WTC11 (cell line): ENCODE measurements around the gene GRK2. TPM values are rescaled to one million over a fixed set of nuclear protein-coding genes. Genes with fewer than 3 reads are reported as not detected.

Source experiments
- ATAC-seq: fragments of 200-7000 bp; cut with Tn5 transposase; 2 replicates; pipeline ENCODE4 v1.10.0; 2021; ENCODE audit warnings: mild to moderate bottlenecking, moderate library complexity
- CTCF ChIA-PET: fragments of 300-600 bp; sonication (Branson Sonifier 250); formaldehyde crosslinking; loops from one replicate; lab custom pipeline; 2021; ENCODE audit warnings: antibody characterized with exemption; lab: Charles Lee
- POLR2A ChIA-PET: fragments of 350-600 bp; sonication (Branson Sonifier 250); formaldehyde crosslinking; loops from one replicate; lab custom pipeline; 2021; ENCODE audit warnings: antibody characterized with exemption; lab: Charles Lee
- DNase-seq: peaks from one replicate; pipeline ENCODE4 v3.0.0; 2021; ENCODE audit warnings: low spot score
- H3K27ac Mint-ChIP-seq: 2 replicates; pipeline ENCODE4 v1.8.0; 2021; ENCODE audit warnings: mixed read lengths
- H3K27me3 Mint-ChIP-seq: 2 replicates; pipeline ENCODE4 v1.8.0; 2021; ENCODE audit warnings: low read depth, mild to moderate bottlenecking, moderate library complexity, mixed read lengths
- H3K36me3 Mint-ChIP-seq: 2 replicates; pipeline ENCODE4 v1.8.0; 2021; ENCODE audit warnings: mixed read lengths
- H3K4me1 Mint-ChIP-seq: 2 replicates; pipeline ENCODE4 v1.8.0; 2022; ENCODE audit warnings: mixed read lengths
- H3K4me3 Mint-ChIP-seq: 2 replicates; pipeline ENCODE4 v1.8.0; 2021; ENCODE audit warnings: mild to moderate bottlenecking, moderate library complexity, mixed read lengths
- H3K9me3 Mint-ChIP-seq: 2 replicates; pipeline ENCODE4 v1.8.0; 2021; ENCODE audit warnings: mixed read lengths
- AR ChIP-seq: fragments of 250-450 bp; sonication (Bioruptor Pico); IDR thresholded peaks from 2 replicates; pipeline ENCODE4 v1.9.0; 2021; ENCODE audit warnings: mild to moderate bottlenecking
- CREM ChIP-seq: sonication (generic); formaldehyde crosslinking; IDR thresholded peaks from 2 replicates; pipeline ENCODE4 v1.8.1; 2022; ENCODE audit warnings: mild to moderate bottlenecking, missing genetic modification reagents, moderate library complexity
- E2F5 ChIP-seq: sonication (generic); formaldehyde crosslinking; IDR thresholded peaks from 2 replicates; pipeline ENCODE4 v1.8.1; 2022; ENCODE audit warnings: mild to moderate bottlenecking, moderate library complexity, missing genetic modification reagents
- MAX ChIP-seq: sonication (generic); formaldehyde crosslinking; IDR thresholded peaks from 2 replicates; pipeline ENCODE4 v1.8.0; 2022; ENCODE audit warnings: mild to moderate bottlenecking, missing genetic modification reagents
- NR2C2 ChIP-seq: sonication (generic); formaldehyde crosslinking; IDR thresholded peaks from 2 replicates; pipeline ENCODE4 v1.8.0; 2022; ENCODE audit warnings: mild to moderate bottlenecking, missing genetic modification reagents
- PRDM15 ChIP-seq: sonication (generic); formaldehyde crosslinking; IDR thresholded peaks from 2 replicates; pipeline ENCODE4 v1.8.0; 2022; ENCODE audit warnings: missing genetic modification reagents
- ZNF396 ChIP-seq: fragments of 250-450 bp; sonication (Bioruptor Pico); IDR thresholded peaks from 2 replicates; pipeline ENCODE4 v1.8.0; 2021; ENCODE audit warnings: mild to moderate bottlenecking, moderate library complexity, borderline replicate concordance
- total RNA-seq: library from RNA; stranded (reverse); gene quantifications from 3 replicates; pipeline ENCODE4 v1.2.3, GENCODE V29; 2021

Gene GRK2
- total RNA-seq, 1 experiment from 2014 or later: 68.1 TPM

GRCh38 chr11:67311556-67312082, 45.3 kb downstream of the GRK2 start:
- ATAC-seq: peak; percentile 34
- DNase-seq: no peak

GRCh38 chr11:67312187-67313021, 46.1 kb downstream of the GRK2 start:
- Mint-ChIP-seq H3K4me1 (no peaks in the 10 kb centered on the region), H3K27ac (no peak overlapping the region)
- no peak for ATAC-seq
- TF ChIP-seq NR2C2 (CRISPR knock-in tag) (no peak), PRDM15 (peak; percentile 52)
- TF ChIP-seq, all 79 proteins: peak for 1
- ChIA-PET CTCF (no interaction called here), POLR2A (no interaction called here)
- Mint-ChIP-seq H3K27me3 (peaks cover 13% of the 10 kb centered on the region), H3K4me3 (no peak overlapping the region), H3K36me3 (peaks cover 2% of the 10 kb centered on the region; the same call in 1 of the 2 replicates), H3K9me3 (no peaks in the 10 kb centered on the region)
- DNase-seq: no peak

More at GRCh38 chr11:67311556-67312082, 45.3 kb downstream of the GRK2 start:
- no peak for TF ChIP-seq AR (CRISPR knock-in tag)
- no peaks in the 10 kb centered on the region for H3K4me1 Mint-ChIP-seq
- peaks cover 2% of the 10 kb centered on the region; the same call in 1 of the 2 replicates for H3K36me3 Mint-ChIP-seq
- no peaks in the 10 kb centered on the region for H3K9me3 Mint-ChIP-seq
- H3K27ac Mint-ChIP-seq: no peak overlapping the region
- CTCF ChIA-PET: interaction anchor here (1.2 to 1.7 kb wide), 3 partner anchors 9 to 50 kb away, joined by 5 to 6 read pairs (median 5); no protein-coding TSS in a partner anchor
- peaks cover 13% of the 10 kb centered on the region for H3K27me3 Mint-ChIP-seq
- no peak overlapping the region for H3K4me3 Mint-ChIP-seq
- POLR2A ChIA-PET: no interaction called here

- Mint-ChIP-seq H3K4me1 (peaks cover under 1% of the 10 kb centered on the region), H3K36me3 (peaks cover 2% of the 10 kb centered on the region; the same call in 1 of the 2 replicates), H3K27me3 (peaks cover 19% of the 10 kb centered on the region), H3K9me3 (no peaks in the 10 kb centered on the region), H3K4me3 (no peak overlapping the region), H3K27ac (peak overlapping the region; percentile 29; the same call in 1 of the 2 replicates)
- ATAC-seq (no peak), DNase-seq (no peak)
- CTCF ChIA-PET: interaction anchor here (1.0 to 5.4 kb wide), 3 partner anchors 11 to 88 kb away, joined by 3 to 103 read pairs (median 5); partner anchors contain the start of genes PPP1CA and SSH3
- POLR2A ChIA-PET: no interaction called here
- TF ChIP-seq CREM (CRISPR knock-in tag) (no peak), ZNF396 (CRISPR knock-in tag) (no peak), E2F5 (CRISPR knock-in tag) (no peak), MAX (CRISPR knock-in tag) (no peak)
- TF ChIP-seq, all 79 proteins: peak for 0
Observed at GRCh38 chr11:67313125-67313890, 47.0 kb downstream of the GRK2 start.
